ENCODE measurements around the gene USP17L13. TPM values are rescaled to one million over a fixed set of nuclear protein-coding genes. Genes with fewer than 3 reads are reported as not detected.
"Not testable (repeated sequence)": the region's sequence is repeated elsewhere in the genome, so short reads cannot be mapped to it uniquely, and the experiment has no call there.

Gene USP17L13
- not detected in 2 replicates for total RNA-seq
- total RNA-seq (2013): not detected
- polyA plus RNA-seq: not detected in 2 replicates
- polyA minus RNA-seq: not detected in 2 replicates

GRCh38 chr4:9224596-9224995 is at the start of gene USP17L13:
Gene USP17L13 (plus strand): TSS chr4:9224896. CDS start chr4:9224896, 0 bp downstream.
- H3K4me2 ChIP-seq (replicated peaks; ENCODE audit: low read depth, low read length, poor library complexity, severe bottlenecking); H3K9ac ChIP-seq (ENCODE audit: low read length); H2AFZ ChIP-seq (ENCODE audit: insufficient read depth, low read depth, low read length, poor library complexity, severe bottlenecking); intact Hi-C loops (cut with micrococcal nuclease); H3K27me3 ChIP-seq (replicated peaks in 1 of 4; ENCODE audit: control extremely low read depth in 1 of 4, control insufficient read depth in 3 of 4, insufficient read depth in 4 of 4, low read length in 3 of 4); H3K9me3 ChIP-seq (ENCODE audit: control extremely low read depth in 1 of 3, control insufficient read depth in 2 of 3, insufficient read depth in 1 of 3, low read length in 2 of 3); H3K4me3 Mint-ChIP-seq; H3K4me1 ChIP-seq (ENCODE audit: control insufficient read depth in 2 of 2, insufficient read depth in 2 of 2, low read length in 2 of 2); H3K36me3 ChIP-seq (replicated peaks in 1 of 2; ENCODE audit: control extremely low read depth in 1 of 2, control insufficient read depth in 1 of 2, extremely low read depth in 1 of 2, insufficient read depth in 2 of 2, low read length in 1 of 2); H3K9me3 Mint-ChIP-seq (ENCODE audit: insufficient read depth); ATAC-seq (ENCODE audit: low read depth); DNase-seq; CTCF ChIA-PET; H3K4me3 ChIP-seq (ENCODE audit: control extremely low read depth in 1 of 5, extremely low read depth in 1 of 5, insufficient read depth in 1 of 5, low read depth in 2 of 5, low read length in 4 of 5); H4K20me1 ChIP-seq (ENCODE audit: control insufficient read depth, insufficient read depth, low read length, poor library complexity, severe bottlenecking); POLR2A ChIA-PET; H3K27ac ChIP-seq (ENCODE audit: low read length in 2 of 2); H3K27ac Mint-ChIP-seq; H3K79me2 ChIP-seq (ENCODE audit: control insufficient read depth, insufficient read depth, low read length); H3K27me3 Mint-ChIP-seq; H3K4me1 Mint-ChIP-seq: not testable (repeated sequence)
- WGBS (ENCODE audit: insufficient coverage): no CpG with 5 or more reads among the region's 14 CpGs

- H4K20me1 ChIP-seq (ENCODE audit: control insufficient read depth, insufficient read depth, low read length, poor library complexity, severe bottlenecking); H3K4me1 ChIP-seq (ENCODE audit: control insufficient read depth in 2 of 2, insufficient read depth in 2 of 2, low read length in 2 of 2); H3K4me1 Mint-ChIP-seq; H3K9me3 ChIP-seq (ENCODE audit: control extremely low read depth in 1 of 3, control insufficient read depth in 2 of 3, insufficient read depth in 1 of 3, low read length in 2 of 3); intact Hi-C loops (cut with micrococcal nuclease); H3K4me3 Mint-ChIP-seq; DNase-seq; H3K27me3 Mint-ChIP-seq; H3K79me2 ChIP-seq (ENCODE audit: control insufficient read depth, insufficient read depth, low read length); H3K4me2 ChIP-seq (replicated peaks; ENCODE audit: low read depth, low read length, poor library complexity, severe bottlenecking); POLR2A ChIA-PET; H2AFZ ChIP-seq (ENCODE audit: insufficient read depth, low read depth, low read length, poor library complexity, severe bottlenecking); H3K27ac ChIP-seq (ENCODE audit: low read length in 2 of 2); CTCF ChIA-PET; H3K27me3 ChIP-seq (replicated peaks in 1 of 4; ENCODE audit: control extremely low read depth in 1 of 4, control insufficient read depth in 3 of 4, insufficient read depth in 4 of 4, low read length in 3 of 4); H3K9ac ChIP-seq (ENCODE audit: low read length); H3K4me3 ChIP-seq (ENCODE audit: control extremely low read depth in 1 of 5, extremely low read depth in 1 of 5, insufficient read depth in 1 of 5, low read depth in 2 of 5, low read length in 4 of 5); H3K36me3 ChIP-seq (replicated peaks in 1 of 2; ENCODE audit: control extremely low read depth in 1 of 2, control insufficient read depth in 1 of 2, extremely low read depth in 1 of 2, insufficient read depth in 2 of 2, low read length in 1 of 2); ATAC-seq (ENCODE audit: low read depth); H3K9me3 Mint-ChIP-seq (ENCODE audit: insufficient read depth); H3K27ac Mint-ChIP-seq: not testable (repeated sequence)
- WGBS (ENCODE audit: insufficient coverage): 90% methylated on average over 3 of the region's 13 CpGs
Measured at GRCh38 chr4:9210357-9210756, 14.3 kb upstream of the USP17L13 start, which contains the start of gene USP17L10. Gene USP17L10 (plus strand): TSS chr4:9210657. CDS start chr4:9210657, 0 bp downstream.

DNA sequence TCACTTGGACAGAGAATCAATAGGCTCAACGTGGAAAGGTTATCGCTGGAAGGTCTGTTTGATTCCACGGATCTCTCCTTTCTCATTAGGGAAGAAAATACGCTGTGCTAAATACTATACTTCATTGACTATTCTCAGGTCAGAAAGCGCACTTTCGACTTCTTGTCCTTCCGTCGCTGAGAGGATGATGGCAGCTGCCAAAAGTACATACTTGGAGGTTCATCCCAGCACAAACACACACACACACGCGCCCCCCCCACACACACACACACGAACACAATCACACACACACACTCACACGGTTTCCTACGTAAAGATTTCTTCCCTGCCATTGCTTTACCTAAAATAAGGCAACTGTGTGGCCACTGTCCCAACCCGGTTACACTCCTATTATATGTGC is 10.0 kb upstream of the USP17L13 start:
- intact Hi-C loops (cut with micrococcal nuclease); CTCF ChIA-PET; H3K4me3 ChIP-seq (ENCODE audit: control extremely low read depth in 1 of 5, extremely low read depth in 1 of 5, insufficient read depth in 1 of 5, low read depth in 2 of 5, low read length in 4 of 5); DNase-seq; H3K27ac Mint-ChIP-seq; H3K9ac ChIP-seq (ENCODE audit: low read length); H3K27ac ChIP-seq (ENCODE audit: low read length in 2 of 2); ATAC-seq (ENCODE audit: low read depth); H3K36me3 ChIP-seq (replicated peaks in 1 of 2; ENCODE audit: control extremely low read depth in 1 of 2, control insufficient read depth in 1 of 2, extremely low read depth in 1 of 2, insufficient read depth in 2 of 2, low read length in 1 of 2); H3K4me2 ChIP-seq (replicated peaks; ENCODE audit: low read depth, low read length, poor library complexity, severe bottlenecking); H4K20me1 ChIP-seq (ENCODE audit: control insufficient read depth, insufficient read depth, low read length, poor library complexity, severe bottlenecking); H3K27me3 ChIP-seq (replicated peaks in 1 of 4; ENCODE audit: control extremely low read depth in 1 of 4, control insufficient read depth in 3 of 4, insufficient read depth in 4 of 4, low read length in 3 of 4); H3K4me1 ChIP-seq (ENCODE audit: control insufficient read depth in 2 of 2, insufficient read depth in 2 of 2, low read length in 2 of 2); H3K4me1 Mint-ChIP-seq; H3K27me3 Mint-ChIP-seq; H3K4me3 Mint-ChIP-seq; H3K9me3 Mint-ChIP-seq (ENCODE audit: insufficient read depth); H3K9me3 ChIP-seq (ENCODE audit: control extremely low read depth in 1 of 3, control insufficient read depth in 2 of 3, insufficient read depth in 1 of 3, low read length in 2 of 3); H2AFZ ChIP-seq (ENCODE audit: insufficient read depth, low read depth, low read length, poor library complexity, severe bottlenecking); H3K79me2 ChIP-seq (ENCODE audit: control insufficient read depth, insufficient read depth, low read length); POLR2A ChIA-PET: not testable (repeated sequence)
- 97% methylated on average over 5 of the region's 14 CpGs for WGBS (ENCODE audit: insufficient coverage)

- H3K9me3 Mint-ChIP-seq (ENCODE audit: insufficient read depth); H3K4me1 Mint-ChIP-seq; H4K20me1 ChIP-seq (ENCODE audit: control insufficient read depth, insufficient read depth, low read length, poor library complexity, severe bottlenecking); POLR2A ChIA-PET; H2AFZ ChIP-seq (ENCODE audit: insufficient read depth, low read depth, low read length, poor library complexity, severe bottlenecking); H3K27me3 Mint-ChIP-seq; H3K36me3 ChIP-seq (replicated peaks in 1 of 2; ENCODE audit: control extremely low read depth in 1 of 2, control insufficient read depth in 1 of 2, extremely low read depth in 1 of 2, insufficient read depth in 2 of 2, low read length in 1 of 2); H3K4me3 Mint-ChIP-seq; intact Hi-C loops (cut with micrococcal nuclease); H3K4me3 ChIP-seq (ENCODE audit: control extremely low read depth in 1 of 5, extremely low read depth in 1 of 5, insufficient read depth in 1 of 5, low read depth in 2 of 5, low read length in 4 of 5); H3K9ac ChIP-seq (ENCODE audit: low read length); CTCF ChIA-PET; H3K9me3 ChIP-seq (ENCODE audit: control extremely low read depth in 1 of 3, control insufficient read depth in 2 of 3, insufficient read depth in 1 of 3, low read length in 2 of 3); H3K79me2 ChIP-seq (ENCODE audit: control insufficient read depth, insufficient read depth, low read length); ATAC-seq (ENCODE audit: low read depth); H3K4me1 ChIP-seq (ENCODE audit: control insufficient read depth in 2 of 2, insufficient read depth in 2 of 2, low read length in 2 of 2); DNase-seq; H3K27ac Mint-ChIP-seq; H3K27ac ChIP-seq (ENCODE audit: low read length in 2 of 2); H3K4me2 ChIP-seq (replicated peaks; ENCODE audit: low read depth, low read length, poor library complexity, severe bottlenecking); H3K27me3 ChIP-seq (replicated peaks in 1 of 4; ENCODE audit: control extremely low read depth in 1 of 4, control insufficient read depth in 3 of 4, insufficient read depth in 4 of 4, low read length in 3 of 4): not testable (repeated sequence)
- no CpG with 5 or more reads among the region's 14 CpGs for WGBS (ENCODE audit: insufficient coverage)
Measured at GRCh38 chr4:9215105-9215504, 9.6 kb upstream of the USP17L13 start, which contains the start of gene USP17L11. Gene USP17L11 (plus strand): TSS chr4:9215405. CDS start chr4:9215405, 0 bp downstream.

All from B cell (primary cell).